PC-3 (cell line): ENCODE results near the gene CCDC200.
"Not testable (repeated sequence)": the region's sequence is repeated elsewhere in the genome, so short reads cannot be mapped to it uniquely, and the experiment has no call there.

ENCODE experiments used
- EZH2 ChIP-seq: fragments of 300-600 bp; sonication (generic); IDR thresholded peaks from one replicate; pipeline ENCODE4 v1.6.1; 2017; ENCODE audit warnings: antibody characterized with exemption, mild to moderate bottlenecking, low read length; ENCODE audit not compliant: unreplicated experiment
- EZH2phosphoT487 ChIP-seq: fragments of 300-600 bp; sonication (generic); IDR thresholded peaks from 2 replicates; pipeline ENCODE4 v1.6.1; 2018; ENCODE audit warnings: mild to moderate bottlenecking, antibody characterized with exemption, low read length, borderline replicate concordance
- TF ChIP-seq, protein P1 (sequence below): fragments of 300-600 bp; sonication (generic); conservative IDR thresholded peaks from 2 replicates; pipeline ENCODE4 v1.5.1; 2017; ENCODE audit warnings: antibody characterized with exemption, low read depth, mild to moderate bottlenecking, low read length

- TF ChIP-seq, protein P1, sequence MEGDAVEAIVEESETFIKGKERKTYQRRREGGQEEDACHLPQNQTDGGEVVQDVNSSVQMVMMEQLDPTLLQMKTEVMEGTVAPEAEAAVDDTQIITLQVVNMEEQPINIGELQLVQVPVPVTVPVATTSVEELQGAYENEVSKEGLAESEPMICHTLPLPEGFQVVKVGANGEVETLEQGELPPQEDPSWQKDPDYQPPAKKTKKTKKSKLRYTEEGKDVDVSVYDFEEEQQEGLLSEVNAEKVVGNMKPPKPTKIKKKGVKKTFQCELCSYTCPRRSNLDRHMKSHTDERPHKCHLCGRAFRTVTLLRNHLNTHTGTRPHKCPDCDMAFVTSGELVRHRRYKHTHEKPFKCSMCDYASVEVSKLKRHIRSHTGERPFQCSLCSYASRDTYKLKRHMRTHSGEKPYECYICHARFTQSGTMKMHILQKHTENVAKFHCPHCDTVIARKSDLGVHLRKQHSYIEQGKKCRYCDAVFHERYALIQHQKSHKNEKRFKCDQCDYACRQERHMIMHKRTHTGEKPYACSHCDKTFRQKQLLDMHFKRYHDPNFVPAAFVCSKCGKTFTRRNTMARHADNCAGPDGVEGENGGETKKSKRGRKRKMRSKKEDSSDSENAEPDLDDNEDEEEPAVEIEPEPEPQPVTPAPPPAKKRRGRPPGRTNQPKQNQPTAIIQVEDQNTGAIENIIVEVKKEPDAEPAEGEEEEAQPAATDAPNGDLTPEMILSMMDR, result not testable (repeated sequence)
- TF ChIP-seq EZH2, EZH2phosphoT487: not testable (repeated sequence)
Observed at GRCh38 chr17:43233877-43234276, 5.5 kb upstream of the CCDC200 start, which contains the start of gene RNU2-1.
